ENCODE data around the gene TIMM44. TPM values are rescaled to one million over a fixed set of nuclear protein-coding genes. Genes with fewer than 3 reads are reported as not detected.

The TIMM44 gene
- total and polyA plus RNA-seq, 2 of the 8 experiments (the other 6 are each of a cell fraction or from before 2014, with no cell fraction given): 131 to 150 TPM

- Histone ChIP-seq H2BK12ac (ENCODE audit: low read depth, low read length) (no peak overlapping the region), H2BK20ac (ENCODE audit: low read length) (no peak overlapping the region), H4K20me1 (replicated peaks in 1 of 2; ENCODE audit: control insufficient read depth in 1 of 2, insufficient read depth in 2 of 2, low read length in 2 of 2) (peaks cover 5 to 22% of the 10 kb centered on the region in 2 experiments), H3K79me2 (ENCODE audit: control insufficient read depth in 1 of 2, insufficient read depth in 2 of 2, low read length in 2 of 2) (peaks cover 0 to 10% of the 10 kb centered on the region in 2 experiments; a peak in 1 of 4 replicates), H3K23ac (ENCODE audit: insufficient read length) (no peak overlapping the region), H3K27me3 (replicated peaks in 1 of 4; ENCODE audit: control insufficient read depth in 3 of 4, extremely low read depth in 1 of 4, insufficient read depth in 3 of 4, low read length in 3 of 4) (peaks cover 0 to 11% (median 8%) of the 10 kb centered on the region in 4 experiments; a peak in 5 of 7 replicates), H3K14ac (ENCODE audit: insufficient read length) (no peak overlapping the region), H4K8ac (ENCODE audit: extremely low read depth, insufficient read depth, low read length) (no peak overlapping the region), H3K18ac (ENCODE audit: extremely low read depth, low read length) (no peak overlapping the region), H2AFZ (ENCODE audit: low read length) (no peak overlapping the region), H3K4ac (replicated peaks; ENCODE audit: insufficient read length, low read depth, low read length) (no peak overlapping the region), H3K4me2 (ENCODE audit: insufficient read depth in 1 of 2, low read depth in 2 of 2, low read length in 2 of 2) (no peak overlapping the region), H2BK120ac (replicated peaks; ENCODE audit: low read depth, low read length) (no peak overlapping the region), H3K9me3 (ENCODE audit: insufficient read depth in 2 of 2, low read depth in 1 of 2, low read length in 1 of 2) (no peaks in the 10 kb centered on the region), H2BK5ac (ENCODE audit: low read depth, low read length) (no peak overlapping the region), H4K91ac (replicated peaks; ENCODE audit: insufficient read length, low read length) (no peak overlapping the region), H3K9ac (replicated peaks in 1 of 4; ENCODE audit: extremely low read depth in 1 of 4, low read depth in 3 of 4, low read length in 3 of 4) (no peak overlapping the region), H3K36me3 (ENCODE audit: control insufficient read depth in 2 of 4, insufficient read depth in 4 of 4, low read length in 3 of 4) (peaks cover 5 to 30% (median 16%) of the 10 kb centered on the region in 4 experiments; a peak in 5 of 8 replicates), H3K56ac (replicated peaks; ENCODE audit: insufficient read length, low read depth, low read length) (no peak overlapping the region), H2AK5ac (ENCODE audit: low read depth, low read length) (no peak overlapping the region), H3K79me1 (ENCODE audit: low read depth, low read length) (0 out of 2 replicates have a peak, but pooled peaks cover 4% of the 10 kb centered on the region), H2BK15ac (ENCODE audit: low read length) (no peak overlapping the region), H3K27ac (ENCODE audit: low read depth, low read length) (no peak overlapping the region), H3K4me3 (ENCODE audit: extremely low read depth in 1 of 4, insufficient read depth in 2 of 4, low read depth in 3 of 4, low read length in 4 of 4) (no peak overlapping the region), H3K4me1 (replicated peaks in 1 of 4; ENCODE audit: control insufficient read depth in 3 of 4, insufficient read depth in 4 of 4, low read length in 3 of 4) (no peaks in the 10 kb centered on the region), H3K23me2 (ENCODE audit: low read depth, low read length) (no peaks in the 10 kb centered on the region; the same call in 1 of the 2 replicates), H4K5ac (ENCODE audit: insufficient read length, low read depth, low read length) (no peak overlapping the region)
- no peak for FAIRE-seq
- 92% methylated on average over 33 of the region's 54 CpGs; no CpG with 5 or more reads in 1 of the 2 experiments for WGBS, 2 experiments (ENCODE audit: extremely low coverage in 1 of 2, insufficient coverage in 1 of 2, insufficient read length in 1 of 2, insufficient replicate concordance in 2 of 2, low coverage in 1 of 2, low lambda C conversion rate in 2 of 2, missing lambda C conversion rate in 1 of 2)
- DNase-seq (ENCODE audit: low read depth in 1 of 2, low spot score in 2 of 2): no peak
- CTCF ChIA-PET (ENCODE audit: partially characterized antibody): interaction anchor here (0.6 to 1.7 kb wide), 4 partner anchors 14 to 58 kb away, joined by 3 to 7 read pairs (median 4); no protein-coding TSS in a partner anchor
- POLR2A ChIA-PET (ENCODE audit: partially characterized antibody): interaction anchor here (0.9 to 2.3 kb wide), 4 partner anchors 10 to 16 kb away, joined by 5 to 10 read pairs (median 8); partner anchors contain the start of gene SNAPC2
- TF ChIP-seq CHD2 (IDR thresholded peaks at IDR 0.05; ENCODE audit: low read length) (no peak), BCL11A (IDR thresholded peaks at IDR 0.05; ENCODE audit: low read depth in 2 of 2, low read length in 2 of 2) (no peak), SP4 (IDR thresholded peaks at IDR 0.05; ENCODE audit: low read length) (no peak), BRCA1 (IDR thresholded peaks at IDR 0.05; ENCODE audit: low read depth, low read length) (no peak), CTCF (IDR thresholded peaks at IDR 0.05; ENCODE audit: control extremely low read depth in 1 of 3, insufficient read depth in 1 of 3, low read depth in 1 of 3, low read length in 3 of 3) (no peak), POU5F1 (IDR thresholded peaks at IDR 0.05; ENCODE audit: low read depth, low read length) (no peak), KDM1A (IDR thresholded peaks at IDR 0.05; ENCODE audit: borderline replicate concordance, low read length) (no peak), YY1 (IDR thresholded peaks at IDR 0.05; ENCODE audit: low read depth, low read length) (no peak), NANOG (IDR thresholded peaks at IDR 0.05; ENCODE audit: insufficient read depth, low read depth, low read length, poor library complexity, severe bottlenecking) (no peak), CEBPB (IDR thresholded peaks at IDR 0.05; ENCODE audit: low read depth, low read length) (no peak)
Measured at GRCh38 chr19:7910321-7911161, 32.9 kb downstream of the TIMM44 start.
